Neural progenitor cell (in vitro differentiated cells): Measurements from ENCODE around the gene STX8. TPM values are rescaled to one million over a fixed set of nuclear protein-coding genes. Genes with fewer than 3 reads are reported as not detected.

Experiments
- DNase-seq: peaks from one replicate; pipeline ENCODE4 v3.0.0-alpha.2; 2016; ENCODE audit warnings: low spot score
- H2AFZ ChIP-seq: fragments of 200-600 bp; sonication (generic); replicated peaks from 2 replicates; pipeline ENCODE4 v1.6.1; 2016; ENCODE audit warnings: antibody characterized with exemption
- H3F3A ChIP-seq: fragments of 200-600 bp; sonication (generic); 2 replicates; pipeline ENCODE4 v1.6.1; 2016; ENCODE audit warnings: antibody characterized with exemption, low read depth
- H3K27ac ChIP-seq: fragments of 200-600 bp; sonication (generic); 2 replicates; pipeline ENCODE4 v1.5.1; 2016; ENCODE audit warnings: mild to moderate bottlenecking
- H3K27me3 ChIP-seq: fragments of 200-600 bp; sonication (generic); 2 replicates; pipeline ENCODE4 v1.6.1; 2016; ENCODE audit warnings: mild to moderate bottlenecking, moderate library complexity
- H3K36me3 ChIP-seq: fragments of 200-600 bp; sonication (generic); 2 replicates; pipeline ENCODE4 v1.5.1; 2016
- H3K4me1 ChIP-seq: fragments of 200-600 bp; sonication (generic); 2 replicates; pipeline ENCODE4 v1.6.1; 2016; ENCODE audit warnings: mixed run types
- H3K4me2 ChIP-seq: fragments of 200-600 bp; sonication (generic); 2 replicates; pipeline ENCODE4 v1.6.1; 2016
- H3K4me3 ChIP-seq: fragments of 200-600 bp; sonication (generic); 2 replicates; pipeline ENCODE4 v1.5.1; 2016
- H3K79me2 ChIP-seq: fragments of 200-600 bp; sonication (generic); 2 replicates; pipeline ENCODE4 v1.6.1; 2016; ENCODE audit warnings: low read depth
- H3K9ac ChIP-seq: fragments of 200-600 bp; sonication (generic); 2 replicates; pipeline ENCODE4 v1.6.1; 2016
- H3K9me3 ChIP-seq: fragments of 200-600 bp; sonication (generic); 2 replicates; pipeline ENCODE4 v1.5.1; 2016; ENCODE audit warnings: low read depth
- H4K20me1 ChIP-seq: fragments of 200-600 bp; sonication (generic); 2 replicates; pipeline ENCODE4 v1.6.1; 2016; ENCODE audit warnings: low read depth
- H3K27ac Mint-ChIP-seq: 3 replicates; pipeline ENCODE4 v1.8.0; 2021; ENCODE audit warnings: mixed read lengths
- H3K27me3 Mint-ChIP-seq: 2 replicates; pipeline ENCODE4 v1.8.0; 2022; ENCODE audit warnings: low read depth, mild to moderate bottlenecking, inconsistent platforms, moderate library complexity, mixed read lengths; ENCODE audit not compliant: insufficient read depth
- H3K36me3 Mint-ChIP-seq: 3 replicates; pipeline ENCODE4 v1.8.0; 2021; ENCODE audit warnings: mixed read lengths
- H3K4me1 Mint-ChIP-seq: 3 replicates; pipeline ENCODE4 v1.8.0; 2021; ENCODE audit warnings: mixed read lengths
- H3K4me3 Mint-ChIP-seq: 3 replicates; pipeline ENCODE4 v1.8.0; 2021; ENCODE audit warnings: mild to moderate bottlenecking, moderate library complexity, mixed read lengths
- H3K9me3 Mint-ChIP-seq: 3 replicates; pipeline ENCODE4 v1.8.0; 2020; ENCODE audit warnings: mixed read lengths
- EZH2 ChIP-seq: fragments of 200-600 bp; sonication (generic); IDR thresholded peaks from 2 replicates; pipeline ENCODE4 v1.6.1; 2017; ENCODE audit warnings: antibody characterized with exemption, mild to moderate bottlenecking, moderate library complexity
- EZH2phosphoT487 ChIP-seq: fragments of 200-600 bp; sonication (generic); IDR thresholded peaks from 2 replicates; pipeline ENCODE4 v1.6.1; 2017; ENCODE audit warnings: antibody characterized with exemption
- total RNA-seq: library from RNA; depleted of rRNA; stranded (reverse); fragments of >200 nt; gene quantifications from 2 replicates; pipeline ENCODE4 v1.2.3, GENCODE V29; 2015; ENCODE audit warnings: low replicate concordance
- TF ChIP-seq, protein P1 (sequence below): fragments of 200-600 bp; sonication (generic); IDR thresholded peaks from 2 replicates; pipeline ENCODE4 v1.5.1; 2017; ENCODE audit warnings: antibody characterized with exemption, mild to moderate bottlenecking

Gene STX8
- total RNA-seq, 1 donor from 2014 or later: 79.7 TPM

DNA sequence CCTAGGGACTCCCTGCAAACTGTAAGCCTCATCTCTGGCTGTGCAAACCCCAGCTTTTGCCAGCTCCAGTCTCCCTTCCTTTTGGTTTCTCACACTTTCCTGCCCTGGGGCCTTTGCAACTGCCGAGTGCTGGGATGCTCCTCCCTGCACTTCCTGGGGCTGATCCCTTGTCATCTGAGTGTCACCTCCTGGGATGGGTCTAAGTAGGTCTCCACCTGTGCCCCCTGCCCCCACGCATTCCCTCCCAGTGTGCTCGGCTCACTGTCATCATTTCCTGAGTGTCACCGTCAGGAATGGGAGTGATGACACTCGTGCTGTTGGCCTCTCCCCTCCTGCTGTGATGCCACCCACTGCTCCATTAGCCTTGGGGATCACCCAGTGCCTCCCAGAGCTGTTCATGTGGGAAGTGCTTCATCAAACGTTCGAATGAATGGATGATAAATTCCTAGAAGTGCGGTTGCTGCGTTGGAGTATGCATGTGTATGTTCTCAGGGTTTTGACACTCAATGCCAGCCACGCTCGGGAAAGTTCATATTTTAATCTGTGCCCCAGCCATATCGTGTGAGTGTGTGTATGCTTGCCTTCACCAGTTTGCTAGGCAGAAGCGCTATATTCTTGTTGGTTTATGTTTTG is 364.4 kb downstream of the STX8 start:
- peaks cover 6% of the 10 kb centered on the region for H3K4me1 Mint-ChIP-seq
- DNase-seq: no peak
- peaks cover 6% of the 10 kb centered on the region for H3K36me3 Mint-ChIP-seq
- Histone ChIP-seq H3K9me3 (peaks cover 16% of the 10 kb centered on the region), H3K9ac (no peak overlapping the region), H3K4me3 (no peak overlapping the region), H4K20me1 (peaks cover 18% of the 10 kb centered on the region), H3K27me3 (peaks cover 57% of the 10 kb centered on the region), H3K27ac (no peak overlapping the region), H2AFZ (no peak overlapping the region), H3K36me3 (peaks cover 6% of the 10 kb centered on the region), H3K79me2 (no peaks in the 10 kb centered on the region), H3F3A (peaks cover 6% of the 10 kb centered on the region), H3K4me1 (peaks cover 8% of the 10 kb centered on the region), H3K4me2 (no peak overlapping the region)
- H3K9me3 Mint-ChIP-seq: peaks cover 17% of the 10 kb centered on the region
- TF ChIP-seq EZH2phosphoT487: no peak
- TF ChIP-seq, protein P1, sequence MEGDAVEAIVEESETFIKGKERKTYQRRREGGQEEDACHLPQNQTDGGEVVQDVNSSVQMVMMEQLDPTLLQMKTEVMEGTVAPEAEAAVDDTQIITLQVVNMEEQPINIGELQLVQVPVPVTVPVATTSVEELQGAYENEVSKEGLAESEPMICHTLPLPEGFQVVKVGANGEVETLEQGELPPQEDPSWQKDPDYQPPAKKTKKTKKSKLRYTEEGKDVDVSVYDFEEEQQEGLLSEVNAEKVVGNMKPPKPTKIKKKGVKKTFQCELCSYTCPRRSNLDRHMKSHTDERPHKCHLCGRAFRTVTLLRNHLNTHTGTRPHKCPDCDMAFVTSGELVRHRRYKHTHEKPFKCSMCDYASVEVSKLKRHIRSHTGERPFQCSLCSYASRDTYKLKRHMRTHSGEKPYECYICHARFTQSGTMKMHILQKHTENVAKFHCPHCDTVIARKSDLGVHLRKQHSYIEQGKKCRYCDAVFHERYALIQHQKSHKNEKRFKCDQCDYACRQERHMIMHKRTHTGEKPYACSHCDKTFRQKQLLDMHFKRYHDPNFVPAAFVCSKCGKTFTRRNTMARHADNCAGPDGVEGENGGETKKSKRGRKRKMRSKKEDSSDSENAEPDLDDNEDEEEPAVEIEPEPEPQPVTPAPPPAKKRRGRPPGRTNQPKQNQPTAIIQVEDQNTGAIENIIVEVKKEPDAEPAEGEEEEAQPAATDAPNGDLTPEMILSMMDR: no peak
- no peak for TF ChIP-seq EZH2
- peaks cover 46% of the 10 kb centered on the region for H3K27me3 Mint-ChIP-seq
- no peak overlapping the region for H3K4me3 Mint-ChIP-seq
- H3K27ac Mint-ChIP-seq: no peak overlapping the region

DNA sequence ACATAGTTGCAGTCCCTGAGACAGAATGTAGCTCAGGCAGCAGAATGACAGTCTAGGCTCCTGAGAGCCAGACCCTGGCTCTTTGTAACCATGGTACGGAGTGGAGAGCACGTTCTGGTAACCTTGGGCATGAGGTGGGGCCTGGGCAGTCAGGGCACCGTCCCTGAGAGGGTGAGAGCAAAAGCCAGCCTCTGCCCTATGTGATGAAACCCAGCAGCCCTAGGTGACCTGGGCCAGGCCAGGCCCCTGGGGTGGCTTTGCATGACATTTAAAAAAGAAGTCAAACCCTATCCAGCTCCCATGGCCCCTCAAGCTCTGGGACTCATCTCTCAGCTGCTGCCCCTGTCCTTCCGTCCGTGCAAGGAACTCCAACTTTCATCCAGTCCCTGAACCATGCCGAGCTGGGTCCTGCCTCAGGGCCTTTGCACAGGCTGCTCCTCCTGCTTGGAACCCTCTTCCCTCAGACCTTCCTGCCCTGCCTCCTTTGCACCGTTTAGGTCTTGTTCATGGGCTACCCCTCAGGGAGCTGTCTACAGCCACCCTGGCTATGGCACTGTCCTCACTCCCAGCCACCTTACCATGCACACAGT is 365.7 kb downstream of the STX8 start:
- no peak overlapping the region for H3K27ac ChIP-seq
- Mint-ChIP-seq H3K27ac (no peak overlapping the region), H3K4me3 (no peak overlapping the region), H3K27me3 (peaks cover 40% of the 10 kb centered on the region), H3K36me3 (no peaks in the 10 kb centered on the region), H3K9me3 (peaks cover 6% of the 10 kb centered on the region), H3K4me1 (peaks cover 17% of the 10 kb centered on the region)
- peaks cover 11% of the 10 kb centered on the region for H3F3A ChIP-seq
- no peaks in the 10 kb centered on the region for H3K79me2 ChIP-seq
- H3K4me3 ChIP-seq: no peak overlapping the region
- H4K20me1 ChIP-seq: peaks cover 27% of the 10 kb centered on the region
- H3K27me3 ChIP-seq: peaks cover 62% of the 10 kb centered on the region
- peaks cover 16% of the 10 kb centered on the region for H3K4me1 ChIP-seq
- TF ChIP-seq EZH2 (no peak), EZH2phosphoT487 (no peak)
- TF ChIP-seq, protein P1: no peak
- no peaks in the 10 kb centered on the region for H3K36me3 ChIP-seq
- H3K9me3 ChIP-seq: peaks cover 2% of the 10 kb centered on the region
- H3K4me2 ChIP-seq: no peak overlapping the region
- no peak overlapping the region for H2AFZ ChIP-seq
- DNase-seq: no peak
- no peak overlapping the region for H3K9ac ChIP-seq

DNA sequence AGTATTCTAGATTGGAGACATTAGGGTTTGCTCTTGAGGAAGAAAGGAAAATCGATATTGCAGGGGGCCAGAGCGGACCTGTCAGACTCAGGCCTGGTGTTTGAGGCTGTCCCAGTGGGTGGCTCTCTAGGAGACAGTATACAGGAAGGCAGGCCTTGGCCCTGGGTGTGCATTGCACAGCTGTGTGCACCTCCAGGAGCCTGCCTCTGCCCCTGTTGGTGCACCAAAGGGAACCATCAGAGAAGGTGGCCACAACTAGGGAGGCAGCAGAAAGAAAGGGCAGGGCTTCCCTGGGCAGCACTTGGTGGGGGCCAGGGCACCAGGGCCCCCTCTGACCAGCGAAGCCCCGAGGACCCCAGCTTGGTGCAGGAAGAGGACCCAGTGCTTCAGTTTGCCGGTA is 366.3 kb downstream of the STX8 start:
- no peak overlapping the region for H3K4me2 ChIP-seq
- no peak overlapping the region for H3K4me3 ChIP-seq
- H3K4me1 ChIP-seq: peaks cover 16% of the 10 kb centered on the region
- peaks cover 67% of the 10 kb centered on the region for H3K27me3 ChIP-seq
- peaks cover 27% of the 10 kb centered on the region for H4K20me1 ChIP-seq
- Mint-ChIP-seq H3K9me3 (peaks cover 6% of the 10 kb centered on the region), H3K36me3 (no peaks in the 10 kb centered on the region), H3K4me3 (no peak overlapping the region), H3K27me3 (peaks cover 40% of the 10 kb centered on the region), H3K27ac (no peak overlapping the region), H3K4me1 (peaks cover 17% of the 10 kb centered on the region)
- H3K27ac ChIP-seq: no peak overlapping the region
- H3K9me3 ChIP-seq: no peaks in the 10 kb centered on the region
- no peak overlapping the region for H3K9ac ChIP-seq
- H3F3A ChIP-seq: peaks cover 11% of the 10 kb centered on the region
- TF ChIP-seq, protein P1: no peak
- TF ChIP-seq EZH2 (no peak), EZH2phosphoT487 (no peak)
- no peaks in the 10 kb centered on the region for H3K36me3 ChIP-seq
- no peak overlapping the region for H2AFZ ChIP-seq
- no peak for DNase-seq
- H3K79me2 ChIP-seq: no peaks in the 10 kb centered on the region
